Omental fat pad (tissue), 4 donors: ENCODE data around the gene TBL3. TPM values are rescaled to one million over a fixed set of nuclear protein-coding genes. Genes with fewer than 3 reads are reported as not detected.

Experiments used
- ATAC-seq: fragments of 150-250 bp; one replicate; pipeline ENCODE4 v1.9.1; 2016; ENCODE audit warnings: mild to moderate bottlenecking, moderate library complexity; ENCODE audit not compliant: low FRiP score
- DNase-seq: peaks from one replicate; pipeline ENCODE4 v3.0.0-alpha.2; 2019; ENCODE audit warnings: low spot score
- total RNA-seq, 4 donors: library from RNA; depleted of rRNA; stranded (reverse); fragments of >200 nt; gene quantifications; one replicate each; pipeline ENCODE4 v1.1.0, GENCODE V29; 2016
- TF ChIP-seq, protein P1 (sequence below), 3 donors: fragments of 450-650 bp; IDR thresholded peaks; one replicate each; pipeline ENCODE4 v1.5.1; 2016 to 2017; ENCODE audit warnings: antibody characterized with exemption in 3 of 3, mild to moderate bottlenecking in 3 of 3, moderate library complexity in 2 of 3

Gene TBL3
- total RNA-seq, 4 donors from 2014 or later: 32.2 to 44.3 (median 34.3) TPM

- DNase-seq: peak; percentile 77
- no peak for ATAC-seq
- TF ChIP-seq, protein P1, sequence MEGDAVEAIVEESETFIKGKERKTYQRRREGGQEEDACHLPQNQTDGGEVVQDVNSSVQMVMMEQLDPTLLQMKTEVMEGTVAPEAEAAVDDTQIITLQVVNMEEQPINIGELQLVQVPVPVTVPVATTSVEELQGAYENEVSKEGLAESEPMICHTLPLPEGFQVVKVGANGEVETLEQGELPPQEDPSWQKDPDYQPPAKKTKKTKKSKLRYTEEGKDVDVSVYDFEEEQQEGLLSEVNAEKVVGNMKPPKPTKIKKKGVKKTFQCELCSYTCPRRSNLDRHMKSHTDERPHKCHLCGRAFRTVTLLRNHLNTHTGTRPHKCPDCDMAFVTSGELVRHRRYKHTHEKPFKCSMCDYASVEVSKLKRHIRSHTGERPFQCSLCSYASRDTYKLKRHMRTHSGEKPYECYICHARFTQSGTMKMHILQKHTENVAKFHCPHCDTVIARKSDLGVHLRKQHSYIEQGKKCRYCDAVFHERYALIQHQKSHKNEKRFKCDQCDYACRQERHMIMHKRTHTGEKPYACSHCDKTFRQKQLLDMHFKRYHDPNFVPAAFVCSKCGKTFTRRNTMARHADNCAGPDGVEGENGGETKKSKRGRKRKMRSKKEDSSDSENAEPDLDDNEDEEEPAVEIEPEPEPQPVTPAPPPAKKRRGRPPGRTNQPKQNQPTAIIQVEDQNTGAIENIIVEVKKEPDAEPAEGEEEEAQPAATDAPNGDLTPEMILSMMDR (IDR thresholded peaks at IDR 0.05): peak in 1 of 3 donors; percentile 90
Observed at GRCh38 chr16:2003827-2004641, 32.2 kb downstream of the TBL3 start.

DNA sequence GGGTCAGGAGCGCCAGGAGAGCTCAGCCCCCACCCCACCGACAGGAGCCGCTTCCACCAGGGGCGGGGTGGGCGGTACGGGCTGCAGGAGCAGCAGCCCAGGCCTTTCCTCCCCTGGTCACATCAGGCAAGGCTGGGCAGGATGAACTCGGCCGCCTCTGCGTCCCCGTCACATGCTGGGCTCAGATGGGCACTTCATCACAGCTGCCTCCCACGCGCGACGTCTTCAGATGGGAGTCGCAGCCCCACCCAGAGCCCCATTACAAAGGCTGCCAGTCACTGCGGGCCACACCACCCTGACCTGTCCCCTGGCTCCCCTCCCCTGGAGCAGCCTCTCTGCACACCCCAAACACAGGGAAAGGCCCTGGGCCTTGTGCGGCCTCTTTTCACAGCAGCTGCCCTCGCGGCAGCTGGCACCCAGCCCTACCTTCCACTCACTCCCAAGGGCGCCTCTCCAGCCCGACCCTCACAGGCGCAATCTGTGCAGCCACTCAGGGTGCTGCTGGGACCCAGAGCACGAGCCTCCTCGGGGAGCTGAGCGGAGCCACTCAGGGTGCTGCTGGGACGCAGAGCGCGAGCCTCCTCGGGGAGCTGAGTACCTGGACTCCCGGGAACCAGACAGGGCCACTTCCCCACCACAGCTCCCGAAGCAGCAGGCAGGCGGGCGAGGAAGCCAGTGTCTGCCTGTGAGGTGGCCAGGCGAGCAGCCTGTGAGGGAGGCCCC lies 33.1 kb downstream of the TBL3 start:
- ATAC-seq: no peak
- TF ChIP-seq, protein P1 (IDR thresholded peaks at IDR 0.05): no peak
- no peak for DNase-seq

GRCh38 chr16:2005646-2006045 lies 33.8 kb downstream of the TBL3 start:
- no peak for ATAC-seq
- TF ChIP-seq, protein P1 (IDR thresholded peaks at IDR 0.05): no peak
- no peak for DNase-seq

DNA sequence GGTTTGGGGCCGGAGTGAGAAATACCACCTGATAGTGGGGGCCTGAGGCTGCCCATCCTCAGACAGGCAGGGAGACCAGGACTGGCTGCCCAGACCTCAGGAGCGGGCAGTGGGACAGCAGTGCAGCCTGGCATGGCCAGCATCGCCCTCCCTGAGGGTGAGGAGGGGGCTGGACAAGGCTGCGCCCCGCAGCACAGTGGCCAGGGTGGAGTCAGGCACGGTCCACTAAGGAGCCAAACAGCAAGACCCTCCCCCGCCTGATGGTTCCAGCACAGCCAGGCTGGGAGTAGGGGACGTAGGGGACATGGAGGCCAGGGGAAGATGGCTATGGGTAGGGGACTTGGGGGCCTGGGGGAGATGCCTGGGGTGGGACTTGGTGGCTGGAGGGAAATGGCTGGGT lies 34.5 kb downstream of the TBL3 start:
- ATAC-seq: no peak
- no peak for DNase-seq
- TF ChIP-seq, protein P1 (IDR thresholded peaks at IDR 0.05): no peak

DNA sequence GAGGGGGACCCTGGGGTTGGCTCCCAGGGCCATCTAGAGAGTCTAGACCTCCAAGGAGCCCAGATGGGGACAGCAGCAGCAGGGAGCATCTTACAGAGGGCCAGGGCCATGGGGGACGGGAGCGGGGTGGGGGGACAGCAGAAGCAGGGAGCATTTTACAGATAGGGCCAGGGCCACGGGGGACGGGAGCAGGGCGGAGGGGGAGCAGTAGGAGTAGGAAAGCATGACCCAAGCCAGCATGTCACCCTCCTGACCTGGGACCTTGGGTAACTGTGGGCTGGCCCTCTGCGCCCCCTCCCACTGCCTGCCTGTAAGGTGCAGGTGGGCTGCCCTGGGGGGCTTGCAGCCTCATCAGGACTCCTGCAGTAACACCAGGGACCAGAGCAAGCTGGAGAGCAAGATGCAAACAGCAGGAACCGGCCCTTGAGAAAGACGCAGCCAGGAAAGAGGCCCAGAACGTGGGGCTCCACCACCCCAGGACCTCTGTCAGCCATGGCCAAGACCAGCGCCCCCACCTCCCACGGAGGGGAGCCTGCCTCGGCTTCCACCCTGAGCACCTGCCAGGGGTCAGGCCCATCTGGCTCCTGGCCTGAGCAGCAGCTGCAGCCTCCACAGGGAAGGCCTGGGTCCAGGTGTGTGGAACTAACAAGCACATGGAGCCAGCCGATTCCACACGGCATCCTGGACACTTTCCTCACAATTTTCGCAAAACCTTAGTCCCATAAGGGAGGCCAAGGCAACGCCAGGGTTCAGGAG lies 35.4 kb downstream of the TBL3 start:
- TF ChIP-seq, protein P1 (IDR thresholded peaks at IDR 0.05): no peak
- DNase-seq: no peak
- ATAC-seq: no peak

GRCh38 chr16:2008009-2008526 lies 36.2 kb downstream of the TBL3 start:
- DNase-seq (no peak), ATAC-seq (peak; percentile 79)
- TF ChIP-seq, protein P1 (IDR thresholded peaks at IDR 0.05): no peak
